T follicular helper cell (primary cell): Measurements from ENCODE around the gene GNG7.
A peak's percentile ranks its signal among the peaks of the same experiment; 100 is the strongest.
"Not testable (repeated sequence)": the region's sequence is repeated elsewhere in the genome, so short reads cannot be mapped to it uniquely, and the experiment has no call there.

Experiments
- DNase-seq: peaks from one replicate; pipeline ENCODE4 v3.0.0-alpha.2; 2020; ENCODE audit warnings: low read depth

Gene GNG7

DNA sequence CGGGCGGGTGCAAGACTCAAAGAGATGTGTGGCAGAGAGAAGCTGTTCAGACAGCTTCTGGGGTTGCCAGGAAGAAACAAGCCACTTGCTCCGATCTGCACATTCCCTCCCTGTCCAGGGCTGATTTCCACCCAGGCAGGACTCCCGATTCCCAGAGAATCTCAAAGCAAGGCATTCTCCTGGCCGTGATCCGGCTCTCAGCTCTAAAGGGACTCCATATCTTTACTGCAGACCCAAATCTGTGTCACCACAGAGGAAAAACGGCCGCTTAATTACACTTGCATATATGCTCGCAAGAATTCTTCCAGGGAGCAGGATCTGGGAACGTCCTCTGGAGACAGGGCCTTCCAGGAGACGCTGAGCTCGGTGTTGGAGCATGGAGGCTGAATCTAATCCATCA lies 25.7 kb downstream of the GNG7 start:
- DNase-seq, result no peak

DNA sequence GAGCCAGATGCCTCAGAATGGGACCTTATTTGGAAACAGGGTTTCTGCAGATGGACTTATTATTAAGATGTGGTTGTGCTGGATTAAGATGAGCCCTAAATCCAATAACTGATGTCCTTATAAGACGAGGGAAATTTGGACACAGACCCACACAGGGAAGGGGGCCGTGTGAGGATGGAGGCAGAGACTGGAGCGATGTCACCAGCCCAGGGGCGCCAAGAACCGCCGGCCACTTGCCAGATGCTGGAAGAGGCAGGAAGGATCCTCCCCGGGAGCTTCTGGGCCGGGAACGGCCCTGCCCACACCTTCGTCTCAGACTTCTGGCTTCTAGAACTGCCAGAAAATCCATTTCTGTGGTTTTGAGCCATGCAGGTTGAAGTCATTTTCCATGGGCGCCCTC lies 26.6 kb downstream of the GNG7 start:
- no peak for DNase-seq

- no peak for DNase-seq
Observed at GRCh38 chr19:2670217-2670616, 32.3 kb downstream of the GNG7 start.

- no peak for DNase-seq
Observed at GRCh38 chr19:2668175-2668763, 34.2 kb downstream of the GNG7 start.

DNA sequence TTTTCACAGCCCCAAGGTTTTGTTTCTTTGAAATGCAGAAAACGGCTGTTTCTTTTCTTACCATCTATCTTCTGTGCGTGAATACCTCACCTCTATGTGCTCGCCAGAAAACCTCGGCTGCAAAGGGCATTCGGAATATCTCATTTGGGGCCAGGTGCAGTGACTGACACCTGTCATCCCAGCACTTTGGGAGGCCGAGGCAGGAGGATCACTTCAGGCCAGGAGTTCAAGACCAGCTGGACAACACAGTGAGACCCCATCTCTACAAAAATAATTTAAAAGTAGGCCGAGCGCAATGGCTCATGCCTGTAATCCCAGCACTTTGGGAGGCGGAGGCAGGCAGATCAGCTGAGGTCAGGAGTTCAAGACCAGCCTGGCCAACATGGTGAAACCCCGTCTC lies 35.1 kb downstream of the GNG7 start:
- DNase-seq, result not testable (repeated sequence)

DNA sequence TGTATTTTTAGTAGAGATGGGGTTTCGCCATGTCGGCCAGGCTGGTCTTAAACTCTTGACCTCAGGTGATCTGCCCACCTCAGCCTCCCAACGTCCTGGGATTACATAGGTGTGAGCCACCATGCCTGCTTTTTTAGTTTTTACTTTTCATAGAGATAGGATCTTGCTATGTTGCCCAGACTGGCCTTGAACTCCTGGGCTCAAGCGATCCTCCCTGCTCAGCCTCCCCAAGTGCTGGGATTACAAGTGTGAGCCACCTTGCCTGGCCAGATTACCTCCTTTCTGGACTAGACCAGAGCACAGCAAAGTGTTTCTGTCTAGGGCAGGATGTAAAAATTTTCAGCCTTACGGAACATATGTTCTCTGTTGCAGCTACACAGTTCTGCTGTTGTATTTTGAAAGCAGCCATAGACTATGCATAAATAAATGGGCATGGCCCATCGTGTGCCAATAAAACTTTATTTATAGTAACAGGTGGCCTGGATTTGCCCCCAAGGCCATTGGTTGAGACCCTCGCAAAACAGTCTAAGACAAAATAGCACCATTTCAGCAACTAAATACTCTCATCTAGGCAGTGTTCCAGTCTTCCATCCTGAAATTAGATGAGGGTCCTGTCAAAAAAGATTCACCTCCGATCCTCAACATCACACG lies 36.0 kb downstream of the GNG7 start:
- no peak for DNase-seq

GRCh38 chr19:2665103-2665502 lies 37.4 kb downstream of the GNG7 start:
- DNase-seq, result no peak

GRCh38 chr19:2663920-2664571 lies 38.4 kb downstream of the GNG7 start:
- DNase-seq, result no peak

GRCh38 chr19:2661615-2662014 lies 40.9 kb downstream of the GNG7 start:
- no peak for DNase-seq

- no peak for DNase-seq
Observed at GRCh38 chr19:2659856-2660432, 42.5 kb downstream of the GNG7 start.

DNA sequence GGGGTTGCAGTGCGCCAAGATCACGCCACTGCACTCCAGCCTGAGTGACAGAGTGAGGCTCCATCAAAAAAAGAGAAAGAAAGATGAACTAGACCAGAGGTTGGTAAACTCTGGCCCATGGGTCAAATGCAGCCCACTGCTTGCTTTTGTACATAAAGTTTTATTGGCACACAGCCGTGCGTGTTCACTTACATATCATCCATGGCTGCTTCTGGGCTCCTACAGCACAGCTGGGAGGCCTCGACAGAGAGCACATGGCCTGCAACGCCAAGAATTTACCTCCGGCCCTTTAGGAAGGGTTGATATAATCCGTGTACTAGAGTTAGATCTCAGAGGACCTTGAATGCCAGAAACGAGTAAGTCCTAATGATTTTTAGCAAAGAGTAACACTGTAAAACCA lies 46.0 kb downstream of the GNG7 start:
- no peak for DNase-seq

DNA sequence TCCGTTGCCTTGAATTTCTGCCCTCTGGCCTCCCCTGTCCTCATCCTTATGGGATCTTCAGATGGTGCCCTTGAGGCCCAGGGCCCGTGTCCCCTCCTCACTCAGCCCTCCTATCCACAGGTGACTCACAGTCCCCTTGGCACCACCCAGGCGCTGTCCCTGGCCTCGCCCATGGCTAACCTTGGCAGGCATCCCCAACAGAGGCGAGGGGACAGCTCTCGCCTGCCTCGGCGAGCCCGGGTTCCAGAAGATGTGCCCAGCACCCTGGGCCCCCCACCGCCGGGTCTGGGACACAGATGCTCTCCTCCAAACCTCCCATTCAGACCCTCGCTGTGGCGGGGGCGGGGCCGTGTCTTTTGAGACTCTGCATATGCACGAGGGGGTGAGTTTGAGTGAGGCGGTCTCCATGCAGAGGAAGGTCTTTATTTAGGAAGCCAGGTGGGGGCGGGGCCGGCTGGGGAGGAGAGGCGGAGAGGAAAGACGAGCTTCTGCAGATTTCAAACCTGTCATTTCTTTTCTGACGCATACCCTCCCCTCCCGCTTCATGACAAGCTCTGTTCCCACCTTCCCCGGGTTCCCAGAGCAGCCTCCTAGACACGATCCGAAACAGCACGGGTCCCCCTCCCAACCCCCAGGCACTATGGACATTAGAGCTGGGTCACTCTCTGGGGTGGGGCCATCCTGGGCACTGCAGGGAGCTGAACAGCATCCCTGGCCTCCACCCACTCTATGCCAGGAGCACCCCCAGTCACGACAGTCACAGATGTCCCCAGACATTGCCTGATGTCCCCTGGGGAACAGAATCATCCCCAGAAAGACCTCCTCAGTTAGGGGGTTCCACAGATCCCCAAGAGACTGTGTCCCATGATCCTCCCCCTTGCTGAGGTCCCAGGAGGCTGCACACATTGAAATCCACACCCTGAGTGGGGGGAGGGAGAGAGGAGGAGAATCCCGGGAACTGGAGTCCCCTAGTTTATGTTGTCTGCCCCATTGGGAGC lies 48.5 kb downstream of the GNG7 start:
- no peak for DNase-seq

GRCh38 chr19:2653218-2653617 lies 49.3 kb downstream of the GNG7 start:
- no peak for DNase-seq

DNA sequence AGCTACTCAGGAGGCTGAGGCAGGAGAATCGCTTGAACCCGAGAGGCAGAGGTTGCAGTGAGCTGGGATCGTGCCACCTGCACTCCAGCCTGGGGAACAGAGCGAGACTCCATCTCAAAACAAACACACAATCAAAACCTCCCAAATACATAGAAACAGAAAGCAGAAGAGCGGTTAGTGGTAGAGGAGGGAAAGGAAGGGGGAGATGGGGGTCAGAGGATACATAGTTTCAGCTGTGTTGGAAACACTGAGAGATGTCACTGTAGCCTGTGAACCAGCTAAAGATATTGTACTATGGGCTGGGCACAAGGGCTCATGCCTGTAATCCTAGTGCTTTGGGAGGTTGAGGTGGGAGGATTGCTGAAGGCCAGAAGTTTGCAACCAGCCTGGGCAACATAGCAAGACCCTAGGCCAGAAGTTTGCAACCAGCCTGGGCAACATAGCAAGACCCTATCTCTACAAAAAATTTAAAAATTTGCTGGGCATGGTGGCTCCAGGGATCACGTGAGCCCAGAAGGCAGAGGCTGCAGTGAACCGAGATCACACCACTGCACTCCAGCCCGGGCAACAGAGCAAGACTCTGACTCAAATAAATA lies 49.9 kb downstream of the GNG7 start:
- DNase-seq, result no peak

- not testable (repeated sequence) for DNase-seq
Observed at GRCh38 chr19:2651002-2651733, 51.3 kb downstream of the GNG7 start.

DNA sequence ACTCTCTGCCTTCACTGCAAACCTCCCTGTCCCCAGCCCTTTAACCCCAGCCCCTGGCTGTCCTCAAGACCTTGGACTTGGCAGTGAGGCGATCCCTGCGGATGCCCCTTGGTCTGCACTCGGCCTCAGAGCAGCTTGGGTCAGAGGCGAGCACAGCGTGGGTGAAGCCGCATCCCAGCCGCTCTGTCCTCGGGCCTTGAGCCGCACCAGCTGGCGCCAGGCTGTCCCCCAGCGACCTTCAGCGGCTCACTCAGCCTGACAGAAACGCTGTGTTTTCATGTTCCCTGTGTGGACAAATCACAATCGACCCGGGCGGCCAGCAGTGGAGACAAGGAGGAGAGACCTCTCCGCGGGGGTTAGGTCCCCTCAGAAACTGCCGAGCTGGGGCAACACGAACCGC lies 52.0 kb downstream of the GNG7 start:
- no peak for DNase-seq

GRCh38 chr19:2648528-2648937 lies 54.0 kb downstream of the GNG7 start:
- peak; percentile 68 for DNase-seq

DNA sequence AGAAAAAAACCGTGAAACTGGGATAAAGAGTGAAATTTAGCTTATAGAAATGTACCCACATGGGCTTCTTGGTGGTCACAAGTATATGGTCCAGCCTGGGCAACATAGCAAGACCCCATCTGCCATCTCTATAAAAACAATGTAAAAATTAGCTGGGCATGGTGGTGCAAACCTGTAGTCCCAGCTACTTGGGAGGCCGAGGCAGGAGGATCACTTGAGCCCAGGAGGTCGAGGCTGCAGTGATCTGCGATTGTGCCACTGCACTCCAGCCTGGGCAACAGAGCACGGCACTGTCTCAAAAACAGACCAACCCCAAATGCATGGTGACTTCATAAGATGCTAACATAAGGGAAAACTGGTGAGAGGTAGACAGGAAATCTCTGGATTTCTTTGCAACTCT lies 54.4 kb downstream of the GNG7 start:
- DNase-seq, result no peak

DNA sequence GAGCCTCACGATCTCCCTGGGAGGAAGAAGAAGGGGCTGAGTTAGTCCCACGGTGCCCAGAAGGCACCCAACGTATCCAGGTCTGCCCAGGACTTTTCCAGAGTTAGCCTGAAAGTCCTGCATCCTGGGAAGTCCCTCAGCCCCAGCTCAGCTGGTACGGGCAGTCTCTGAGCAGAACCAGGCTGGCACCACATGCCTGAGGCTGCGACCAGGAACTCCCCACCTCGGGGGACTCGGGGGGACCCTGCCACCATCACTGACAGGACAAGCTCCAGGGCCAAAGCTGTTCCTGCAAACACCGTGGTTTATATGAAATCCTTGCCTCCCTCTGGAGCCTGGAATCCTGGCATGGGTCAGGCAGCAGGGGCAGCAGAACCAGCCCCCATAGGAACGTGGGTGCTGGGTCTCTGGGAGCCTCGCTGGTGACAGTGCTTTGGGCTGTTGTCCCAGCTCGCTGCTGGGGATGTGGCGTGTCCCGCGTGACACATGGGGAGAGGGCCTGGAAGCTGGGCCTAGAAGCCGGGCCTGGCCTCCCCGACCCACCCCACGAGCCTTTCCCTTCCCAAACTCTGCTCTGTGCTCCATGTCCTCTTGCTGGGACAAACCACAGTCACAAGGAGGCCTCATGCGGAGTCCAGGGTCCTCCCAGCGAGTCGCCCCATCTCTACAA lies 55.5 kb downstream of the GNG7 start:
- no peak for DNase-seq

- no peak for DNase-seq
Observed at GRCh38 chr19:2645826-2646225, 56.7 kb downstream of the GNG7 start.
